WTC11 (cell line): Measurements from ENCODE around the gene STARD10. TPM values are rescaled to one million over a fixed set of nuclear protein-coding genes. Genes with fewer than 3 reads are reported as not detected.
A peak's percentile ranks its signal among the peaks of the same experiment; 100 is the strongest.

Source experiments
- ATAC-seq: fragments of 200-7000 bp; cut with Tn5 transposase; 2 replicates; pipeline ENCODE4 v1.10.0; 2021; ENCODE audit warnings: mild to moderate bottlenecking, moderate library complexity
- CTCF ChIA-PET: fragments of 300-600 bp; sonication (Branson Sonifier 250); formaldehyde crosslinking; loops from one replicate; lab custom pipeline; 2021; ENCODE audit warnings: antibody characterized with exemption; lab: Charles Lee
- POLR2A ChIA-PET: fragments of 350-600 bp; sonication (Branson Sonifier 250); formaldehyde crosslinking; loops from one replicate; lab custom pipeline; 2021; ENCODE audit warnings: antibody characterized with exemption; lab: Charles Lee
- DNase-seq: peaks from one replicate; pipeline ENCODE4 v3.0.0; 2021; ENCODE audit warnings: low spot score
- H3K27ac Mint-ChIP-seq: 2 replicates; pipeline ENCODE4 v1.8.0; 2021; ENCODE audit warnings: mixed read lengths
- H3K27me3 Mint-ChIP-seq: 2 replicates; pipeline ENCODE4 v1.8.0; 2021; ENCODE audit warnings: low read depth, mild to moderate bottlenecking, moderate library complexity, mixed read lengths
- H3K36me3 Mint-ChIP-seq: 2 replicates; pipeline ENCODE4 v1.8.0; 2021; ENCODE audit warnings: mixed read lengths
- H3K4me1 Mint-ChIP-seq: 2 replicates; pipeline ENCODE4 v1.8.0; 2022; ENCODE audit warnings: mixed read lengths
- H3K4me3 Mint-ChIP-seq: 2 replicates; pipeline ENCODE4 v1.8.0; 2021; ENCODE audit warnings: mild to moderate bottlenecking, moderate library complexity, mixed read lengths
- H3K9me3 Mint-ChIP-seq: 2 replicates; pipeline ENCODE4 v1.8.0; 2021; ENCODE audit warnings: mixed read lengths
- CBFB ChIP-seq: sonication (generic); formaldehyde crosslinking; IDR thresholded peaks from 2 replicates; pipeline ENCODE4 v1.8.1; 2022; ENCODE audit warnings: mild to moderate bottlenecking, low read depth, missing genetic modification reagents
- CREM ChIP-seq: sonication (generic); formaldehyde crosslinking; IDR thresholded peaks from 2 replicates; pipeline ENCODE4 v1.8.1; 2022; ENCODE audit warnings: mild to moderate bottlenecking, missing genetic modification reagents, moderate library complexity
- GTF2I ChIP-seq: fragments of 250-450 bp; sonication (Bioruptor Pico); conservative IDR thresholded peaks from 2 replicates; pipeline ENCODE4 v1.4.0; 2021; ENCODE audit warnings: mild to moderate bottlenecking
- JAZF1 ChIP-seq: fragments of 250-450 bp; sonication (Bioruptor Pico); IDR thresholded peaks from 2 replicates; pipeline ENCODE4 v1.9.0; 2021; ENCODE audit warnings: moderate library complexity, mild to moderate bottlenecking, inconsistent platforms
- MXD4 ChIP-seq: fragments of 250-450 bp; sonication (Bioruptor Pico); IDR thresholded peaks from 2 replicates; pipeline ENCODE4 v1.8.0; 2021; ENCODE audit warnings: mild to moderate bottlenecking, moderate library complexity, borderline replicate concordance
- NR3C1 ChIP-seq: sonication (generic); formaldehyde crosslinking; conservative IDR thresholded peaks from 2 replicates; pipeline ENCODE4 v1.8.1; 2023; ENCODE audit warnings: low read depth, mild to moderate bottlenecking, missing genetic modification reagents
- SMAD4 ChIP-seq: sonication (generic); formaldehyde crosslinking; IDR thresholded peaks from 2 replicates; pipeline ENCODE4 v1.8.0; 2022; ENCODE audit warnings: mild to moderate bottlenecking, missing genetic modification reagents
- SP1 ChIP-seq: sonication (generic); formaldehyde crosslinking; conservative IDR thresholded peaks from 2 replicates; pipeline ENCODE4 v1.8.1; 2022; ENCODE audit warnings: missing genetic modification reagents
- TCF7 ChIP-seq: sonication (generic); formaldehyde crosslinking; IDR thresholded peaks from 2 replicates; pipeline ENCODE4 v1.8.0; 2022; ENCODE audit warnings: mild to moderate bottlenecking, low read depth, missing genetic modification reagents, moderate library complexity
- TEAD1 ChIP-seq: sonication (generic); formaldehyde crosslinking; IDR thresholded peaks from 2 replicates; pipeline ENCODE4 v1.8.0; 2022; ENCODE audit warnings: mild to moderate bottlenecking, missing genetic modification reagents
- ZNF396 ChIP-seq: fragments of 250-450 bp; sonication (Bioruptor Pico); IDR thresholded peaks from 2 replicates; pipeline ENCODE4 v1.8.0; 2021; ENCODE audit warnings: mild to moderate bottlenecking, moderate library complexity, borderline replicate concordance
- total RNA-seq: library from RNA; stranded (reverse); gene quantifications from 3 replicates; pipeline ENCODE4 v1.2.3, GENCODE V29; 2021
- TF ChIP-seq, protein P1 (sequence below): fragments of 250-450 bp; sonication (Bioruptor Pico); IDR thresholded peaks from 2 replicates; pipeline ENCODE4 v1.9.0; 2021; ENCODE audit warnings: mild to moderate bottlenecking
- TF ChIP-seq, protein P2 (sequence below): sonication (generic); formaldehyde crosslinking; IDR thresholded peaks from 2 replicates; pipeline ENCODE4 v1.8.0; 2023; ENCODE audit warnings: missing genetic modification reagents
- TF ChIP-seq, protein P3 (sequence below): sonication (generic); formaldehyde crosslinking; IDR thresholded peaks from 2 replicates; pipeline ENCODE4 v1.8.1; 2023; ENCODE audit warnings: mild to moderate bottlenecking, missing genetic modification reagents
- TF ChIP-seq, protein P4 (sequence below): sonication (generic); formaldehyde crosslinking; IDR thresholded peaks from 2 replicates; pipeline ENCODE4 v1.8.1; 2023; ENCODE audit warnings: mild to moderate bottlenecking, missing genetic modification reagents, borderline replicate concordance
- TF ChIP-seq, protein P5 (sequence below): sonication (generic); formaldehyde crosslinking; IDR thresholded peaks from 2 replicates; pipeline ENCODE4 v1.8.1; 2023; ENCODE audit warnings: mild to moderate bottlenecking, moderate library complexity, missing genetic modification reagents
- TF ChIP-seq, protein P6 (sequence below): sonication (generic); formaldehyde crosslinking; conservative IDR thresholded peaks from 2 replicates; pipeline ENCODE4 v1.8.1; 2023; ENCODE audit warnings: mild to moderate bottlenecking, low read depth, missing genetic modification reagents, moderate library complexity

STARD10 gene
- total RNA-seq, 1 experiment from 2014 or later = 32.0 TPM

DNA sequence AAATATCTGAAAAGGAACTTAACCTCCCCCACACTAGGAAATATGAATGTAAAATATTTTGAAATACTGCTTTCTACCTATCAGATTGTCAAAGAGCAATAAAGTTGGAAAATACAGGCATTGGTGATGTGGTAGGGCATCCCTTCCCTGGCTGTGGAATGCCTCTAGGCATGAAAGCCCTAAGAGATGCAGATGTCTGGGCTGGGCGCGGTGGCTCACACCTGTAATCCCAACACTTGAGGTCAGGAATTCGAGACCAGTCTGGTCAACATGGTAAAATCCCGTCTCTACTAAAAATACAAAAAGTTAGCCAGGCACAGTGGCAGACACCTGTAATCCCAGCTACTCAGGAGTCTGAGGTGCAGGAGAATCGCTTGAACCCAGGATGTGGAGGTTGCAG, 63.6 kb downstream of the STARD10 start (continued):
- TF ChIP-seq, protein P1, sequence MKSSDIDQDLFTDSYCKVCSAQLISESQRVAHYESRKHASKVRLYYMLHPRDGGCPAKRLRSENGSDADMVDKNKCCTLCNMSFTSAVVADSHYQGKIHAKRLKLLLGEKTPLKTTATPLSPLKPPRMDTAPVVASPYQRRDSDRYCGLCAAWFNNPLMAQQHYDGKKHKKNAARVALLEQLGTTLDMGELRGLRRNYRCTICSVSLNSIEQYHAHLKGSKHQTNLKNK (CRISPR knock-in tag) = no peak

DNA sequence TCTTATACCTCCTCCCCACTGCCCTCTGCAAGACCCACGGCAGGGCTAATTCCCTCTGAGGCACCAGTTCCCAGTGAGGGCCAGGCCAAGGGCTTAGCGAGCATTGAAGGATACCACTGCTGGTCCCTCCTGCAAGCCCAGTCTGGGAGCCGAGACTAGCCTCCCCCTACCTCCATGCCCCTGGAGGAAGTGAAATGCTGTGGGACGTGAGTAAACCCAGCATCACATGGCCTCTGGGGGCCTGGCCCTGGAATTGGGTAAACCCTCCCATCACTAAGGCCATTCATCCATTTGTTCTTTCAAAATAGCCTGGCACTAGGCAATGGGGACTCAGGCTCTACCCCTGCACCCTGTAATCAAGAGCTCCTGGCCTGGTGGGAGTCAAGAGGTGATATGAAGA, 66.3 kb downstream of the STARD10 start:
- DNase-seq (no peak), ATAC-seq (no peak)
- ChIA-PET CTCF (interaction anchor here (1.7 to 3.9 kb wide), 2 partner anchors 19 to 66 kb away, joined by 3 to 81 read pairs; partner anchors contain the start of gene STARD10), POLR2A (no interaction called here)
- H3K36me3 Mint-ChIP-seq = peaks cover 16% of the 10 kb centered on the region
- H3K9me3 Mint-ChIP-seq = peaks cover 9% of the 10 kb centered on the region
- H3K27me3 Mint-ChIP-seq = no peaks in the 10 kb centered on the region
- peak overlapping the region; percentile 76; the same call in 1 of the 2 replicates for H3K27ac Mint-ChIP-seq
- no peak overlapping the region for H3K4me3 Mint-ChIP-seq
- H3K4me1 Mint-ChIP-seq = peaks cover 13% of the 10 kb centered on the region
- no peak for TF ChIP-seq GTF2I (CRISPR knock-in tag)

DNA sequence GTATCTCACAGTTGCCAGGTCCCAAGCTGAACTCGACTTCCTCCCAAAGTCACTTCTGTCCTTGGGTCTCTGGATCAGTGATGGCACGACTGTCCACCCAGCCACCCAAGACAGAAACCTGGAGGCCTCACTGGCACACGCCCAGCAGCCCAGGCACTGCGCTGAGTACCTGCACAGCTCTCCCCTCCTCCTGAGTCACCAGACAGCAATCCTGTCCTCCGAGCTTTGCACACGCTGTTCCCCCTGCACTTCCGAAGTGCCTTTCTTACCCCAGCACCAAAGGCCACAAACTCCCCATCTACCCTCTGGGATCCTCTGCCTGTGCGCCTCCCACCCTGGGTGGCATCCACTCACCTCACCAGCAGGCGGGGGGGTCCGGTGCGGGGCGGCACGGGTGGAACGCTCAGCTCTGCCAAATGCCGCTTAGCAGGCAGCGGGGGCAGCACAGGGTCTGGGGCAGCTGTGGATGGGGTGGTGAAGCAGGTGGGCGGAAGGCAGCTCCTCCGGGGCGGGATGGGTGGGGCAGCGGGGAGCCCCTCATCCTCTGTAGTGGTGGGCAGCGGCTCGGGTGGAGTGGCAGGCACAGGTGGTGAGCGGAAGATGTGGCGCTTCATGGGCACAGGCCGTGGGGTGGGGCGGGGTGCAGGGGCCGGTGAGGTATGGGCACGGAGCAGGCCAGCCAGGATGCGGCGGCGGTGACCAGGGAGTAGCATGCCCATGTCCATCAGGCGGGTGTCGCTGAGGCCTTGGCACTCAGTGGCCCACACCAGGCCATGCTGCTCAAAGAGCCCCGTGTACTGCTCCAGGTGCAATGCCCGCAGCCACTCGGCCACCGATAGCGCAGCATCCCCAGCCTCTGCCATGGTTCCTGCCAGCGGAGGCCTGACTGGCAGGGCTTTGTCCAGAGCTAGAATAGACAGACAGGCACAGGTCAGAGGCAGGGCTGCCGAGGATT, 67.3 kb downstream of the STARD10 start:
- POLR2A ChIA-PET = no interaction called here
- H3K27me3 Mint-ChIP-seq = no peaks in the 10 kb centered on the region
- CTCF ChIA-PET = interaction anchor here (0.6 to 3.9 kb wide), 7 partner anchors 17 to 95 kb away, joined by 3 to 81 read pairs (median 22); partner anchors contain the start of gene STARD10
- no peak for TF ChIP-seq CREM (CRISPR knock-in tag)
- DNase-seq (no peak), ATAC-seq (no peak)
- H3K36me3 Mint-ChIP-seq = peaks cover 11% of the 10 kb centered on the region
- peaks cover 7% of the 10 kb centered on the region for H3K9me3 Mint-ChIP-seq
- H3K4me1 Mint-ChIP-seq = peaks cover 21% of the 10 kb centered on the region
- no peak overlapping the region for H3K4me3 Mint-ChIP-seq
- peak overlapping the region; percentile 60; the same call in 1 of the 2 replicates for H3K27ac Mint-ChIP-seq

DNA sequence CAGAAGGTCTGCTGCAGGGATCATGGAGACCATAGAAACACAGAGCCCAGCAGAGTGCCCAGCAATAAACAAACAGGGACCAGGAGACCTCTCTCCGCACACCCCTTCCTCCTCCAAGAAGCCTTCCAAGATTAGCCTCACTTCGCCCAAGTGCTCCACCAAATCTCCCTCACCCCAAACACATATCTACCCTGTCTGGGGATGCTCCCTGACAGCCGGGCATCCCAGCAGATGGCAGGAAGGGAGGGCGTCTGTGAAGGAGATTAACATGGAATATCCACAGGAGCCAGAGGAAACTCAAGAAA, 68.2 kb downstream of the STARD10 start:
- no peak for ATAC-seq
- no peak for TF ChIP-seq JAZF1
- TF ChIP-seq, protein P2, sequence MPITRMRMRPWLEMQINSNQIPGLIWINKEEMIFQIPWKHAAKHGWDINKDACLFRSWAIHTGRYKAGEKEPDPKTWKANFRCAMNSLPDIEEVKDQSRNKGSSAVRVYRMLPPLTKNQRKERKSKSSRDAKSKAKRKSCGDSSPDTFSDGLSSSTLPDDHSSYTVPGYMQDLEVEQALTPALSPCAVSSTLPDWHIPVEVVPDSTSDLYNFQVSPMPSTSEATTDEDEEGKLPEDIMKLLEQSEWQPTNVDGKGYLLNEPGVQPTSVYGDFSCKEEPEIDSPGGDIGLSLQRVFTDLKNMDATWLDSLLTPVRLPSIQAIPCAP (CRISPR knock-in tag) = no peak
- TF ChIP-seq SP1 (CRISPR knock-in tag) = no peak
- no peak for TF ChIP-seq ZNF396
- TF ChIP-seq CBFB (CRISPR knock-in tag) = no peak
- TF ChIP-seq NR3C1 = no peak
- TF ChIP-seq TEAD1 (CRISPR knock-in tag) = no peak
- no peak for TF ChIP-seq SMAD4 (CRISPR knock-in tag)
- TF ChIP-seq, protein P3, sequence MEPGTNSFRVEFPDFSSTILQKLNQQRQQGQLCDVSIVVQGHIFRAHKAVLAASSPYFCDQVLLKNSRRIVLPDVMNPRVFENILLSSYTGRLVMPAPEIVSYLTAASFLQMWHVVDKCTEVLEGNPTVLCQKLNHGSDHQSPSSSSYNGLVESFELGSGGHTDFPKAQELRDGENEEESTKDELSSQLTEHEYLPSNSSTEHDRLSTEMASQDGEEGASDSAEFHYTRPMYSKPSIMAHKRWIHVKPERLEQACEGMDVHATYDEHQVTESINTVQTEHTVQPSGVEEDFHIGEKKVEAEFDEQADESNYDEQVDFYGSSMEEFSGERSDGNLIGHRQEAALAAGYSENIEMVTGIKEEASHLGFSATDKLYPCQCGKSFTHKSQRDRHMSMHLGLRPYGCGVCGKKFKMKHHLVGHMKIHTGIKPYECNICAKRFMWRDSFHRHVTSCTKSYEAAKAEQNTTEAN (CRISPR knock-in tag) = no peak
- TF ChIP-seq, protein P4, sequence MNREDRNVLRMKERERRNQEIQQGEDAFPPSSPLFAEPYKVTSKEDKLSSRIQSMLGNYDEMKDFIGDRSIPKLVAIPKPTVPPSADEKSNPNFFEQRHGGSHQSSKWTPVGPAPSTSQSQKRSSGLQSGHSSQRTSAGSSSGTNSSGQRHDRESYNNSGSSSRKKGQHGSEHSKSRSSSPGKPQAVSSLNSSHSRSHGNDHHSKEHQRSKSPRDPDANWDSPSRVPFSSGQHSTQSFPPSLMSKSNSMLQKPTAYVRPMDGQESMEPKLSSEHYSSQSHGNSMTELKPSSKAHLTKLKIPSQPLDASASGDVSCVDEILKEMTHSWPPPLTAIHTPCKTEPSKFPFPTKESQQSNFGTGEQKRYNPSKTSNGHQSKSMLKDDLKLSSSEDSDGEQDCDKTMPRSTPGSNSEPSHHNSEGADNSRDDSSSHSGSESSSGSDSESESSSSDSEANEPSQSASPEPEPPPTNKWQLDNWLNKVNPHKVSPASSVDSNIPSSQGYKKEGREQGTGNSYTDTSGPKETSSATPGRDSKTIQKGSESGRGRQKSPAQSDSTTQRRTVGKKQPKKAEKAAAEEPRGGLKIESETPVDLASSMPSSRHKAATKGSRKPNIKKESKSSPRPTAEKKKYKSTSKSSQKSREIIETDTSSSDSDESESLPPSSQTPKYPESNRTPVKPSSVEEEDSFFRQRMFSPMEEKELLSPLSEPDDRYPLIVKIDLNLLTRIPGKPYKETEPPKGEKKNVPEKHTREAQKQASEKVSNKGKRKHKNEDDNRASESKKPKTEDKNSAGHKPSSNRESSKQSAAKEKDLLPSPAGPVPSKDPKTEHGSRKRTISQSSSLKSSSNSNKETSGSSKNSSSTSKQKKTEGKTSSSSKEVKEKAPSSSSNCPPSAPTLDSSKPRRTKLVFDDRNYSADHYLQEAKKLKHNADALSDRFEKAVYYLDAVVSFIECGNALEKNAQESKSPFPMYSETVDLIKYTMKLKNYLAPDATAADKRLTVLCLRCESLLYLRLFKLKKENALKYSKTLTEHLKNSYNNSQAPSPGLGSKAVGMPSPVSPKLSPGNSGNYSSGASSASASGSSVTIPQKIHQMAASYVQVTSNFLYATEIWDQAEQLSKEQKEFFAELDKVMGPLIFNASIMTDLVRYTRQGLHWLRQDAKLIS = no peak
- TF ChIP-seq MXD4 (CRISPR knock-in tag) = no peak
- TF ChIP-seq, protein P5, sequence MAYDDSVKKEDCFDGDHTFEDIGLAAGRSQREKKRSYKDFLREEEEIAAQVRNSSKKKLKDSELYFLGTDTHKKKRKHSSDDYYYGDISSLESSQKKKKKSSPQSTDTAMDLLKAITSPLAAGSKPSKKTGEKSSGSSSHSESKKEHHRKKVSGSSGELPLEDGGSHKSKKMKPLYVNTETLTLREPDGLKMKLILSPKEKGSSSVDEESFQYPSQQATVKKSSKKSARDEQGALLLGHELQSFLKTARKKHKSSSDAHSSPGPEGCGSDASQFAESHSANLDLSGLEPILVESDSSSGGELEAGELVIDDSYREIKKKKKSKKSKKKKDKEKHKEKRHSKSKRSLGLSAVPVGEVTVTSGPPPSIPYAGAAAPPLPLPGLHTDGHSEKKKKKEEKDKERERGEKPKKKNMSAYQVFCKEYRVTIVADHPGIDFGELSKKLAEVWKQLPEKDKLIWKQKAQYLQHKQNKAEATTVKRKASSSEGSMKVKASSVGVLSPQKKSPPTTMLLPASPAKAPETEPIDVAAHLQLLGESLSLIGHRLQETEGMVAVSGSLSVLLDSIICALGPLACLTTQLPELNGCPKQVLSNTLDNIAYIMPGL (CRISPR knock-in tag) = no peak
- no peak for TF ChIP-seq TCF7 (CRISPR knock-in tag)
- TF ChIP-seq, protein P6, sequence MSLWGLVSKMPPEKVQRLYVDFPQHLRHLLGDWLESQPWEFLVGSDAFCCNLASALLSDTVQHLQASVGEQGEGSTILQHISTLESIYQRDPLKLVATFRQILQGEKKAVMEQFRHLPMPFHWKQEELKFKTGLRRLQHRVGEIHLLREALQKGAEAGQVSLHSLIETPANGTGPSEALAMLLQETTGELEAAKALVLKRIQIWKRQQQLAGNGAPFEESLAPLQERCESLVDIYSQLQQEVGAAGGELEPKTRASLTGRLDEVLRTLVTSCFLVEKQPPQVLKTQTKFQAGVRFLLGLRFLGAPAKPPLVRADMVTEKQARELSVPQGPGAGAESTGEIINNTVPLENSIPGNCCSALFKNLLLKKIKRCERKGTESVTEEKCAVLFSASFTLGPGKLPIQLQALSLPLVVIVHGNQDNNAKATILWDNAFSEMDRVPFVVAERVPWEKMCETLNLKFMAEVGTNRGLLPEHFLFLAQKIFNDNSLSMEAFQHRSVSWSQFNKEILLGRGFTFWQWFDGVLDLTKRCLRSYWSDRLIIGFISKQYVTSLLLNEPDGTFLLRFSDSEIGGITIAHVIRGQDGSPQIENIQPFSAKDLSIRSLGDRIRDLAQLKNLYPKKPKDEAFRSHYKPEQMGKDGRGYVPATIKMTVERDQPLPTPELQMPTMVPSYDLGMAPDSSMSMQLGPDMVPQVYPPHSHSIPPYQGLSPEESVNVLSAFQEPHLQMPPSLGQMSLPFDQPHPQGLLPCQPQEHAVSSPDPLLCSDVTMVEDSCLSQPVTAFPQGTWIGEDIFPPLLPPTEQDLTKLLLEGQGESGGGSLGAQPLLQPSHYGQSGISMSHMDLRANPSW (CRISPR knock-in tag) = no peak

More for the DNA sequence above, 68.2 kb downstream of the STARD10 start:
- Mint-ChIP-seq H3K9me3 (peaks cover under 1% of the 10 kb centered on the region; the same call in 1 of the 2 replicates), H3K4me3 (no peak overlapping the region), H3K4me1 (peaks cover 18% of the 10 kb centered on the region), H3K27me3 (no peaks in the 10 kb centered on the region), H3K36me3 (peaks cover 2% of the 10 kb centered on the region; the same call in 1 of the 2 replicates), H3K27ac (peak overlapping the region; percentile 55; the same call in 1 of the 2 replicates)
- ChIA-PET POLR2A (interaction anchor here (0.5 to 1.1 kb wide), 4 partner anchors 15 to 766 kb away, joined by 3 to 5 read pairs (median 3); no protein-coding TSS in a partner anchor), CTCF (interaction anchor here (0.6 to 3.9 kb wide), 57 partner anchors 9 to 515 kb away, joined by 3 to 81 read pairs (median 4); partner anchors contain the start of genes ARAP1, FCHSD2 and STARD10)
- no peak for DNase-seq
